Activated CD4-positive, CD25-positive, alpha-beta regulatory T cell treated with anti-CD3 and anti-CD28 coated beads, Interleukin-2, amount 50 U/mL, for 16 hours (primary cell): ENCODE measurements around the gene LONP2.
"Not testable (repeated sequence)": the region's sequence is repeated elsewhere in the genome, so short reads cannot be mapped to it uniquely, and the experiment has no call there.

Experiments used
- DNase-seq: peaks from one replicate; pipeline ENCODE4 v3.0.0-alpha.2; 2020; ENCODE audit warnings: low read depth, low spot score

Gene LONP2

DNA sequence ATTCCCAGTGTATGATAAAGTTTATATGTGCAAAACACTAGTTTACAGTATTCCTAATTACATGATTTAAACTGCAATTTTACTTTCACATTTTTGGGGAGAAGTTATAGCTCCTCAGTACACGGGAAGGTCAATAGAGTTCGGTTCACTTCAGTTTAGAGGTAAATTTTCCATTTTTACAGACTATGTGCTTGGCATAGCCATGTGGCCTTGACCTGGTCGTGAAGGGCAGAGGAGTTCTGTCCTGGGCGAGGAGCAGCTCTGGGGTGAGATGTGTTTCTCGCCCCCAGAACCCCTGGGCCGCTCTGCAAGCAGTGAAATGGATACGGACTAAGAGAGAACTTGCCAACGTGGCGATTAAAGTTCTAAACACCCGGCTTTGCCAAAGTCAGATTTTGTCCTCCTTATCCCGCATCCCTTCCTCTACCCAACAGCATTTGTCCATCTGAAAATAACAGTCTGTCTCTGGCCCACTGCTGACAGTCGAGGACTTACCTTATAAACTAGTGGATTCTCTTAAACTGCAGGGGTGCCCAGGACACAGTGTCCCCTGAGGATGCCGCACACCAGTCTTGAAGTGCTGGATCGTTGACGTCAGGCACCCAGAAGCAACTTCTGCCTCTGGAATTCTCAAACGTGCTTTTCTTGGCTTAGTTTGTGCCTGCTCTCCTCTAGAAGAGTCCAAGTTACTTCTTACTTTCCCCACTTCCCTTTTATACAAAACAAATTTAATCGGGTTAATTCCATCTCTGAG lies 142.6 kb downstream of the LONP2 start:
- no peak for DNase-seq

DNA sequence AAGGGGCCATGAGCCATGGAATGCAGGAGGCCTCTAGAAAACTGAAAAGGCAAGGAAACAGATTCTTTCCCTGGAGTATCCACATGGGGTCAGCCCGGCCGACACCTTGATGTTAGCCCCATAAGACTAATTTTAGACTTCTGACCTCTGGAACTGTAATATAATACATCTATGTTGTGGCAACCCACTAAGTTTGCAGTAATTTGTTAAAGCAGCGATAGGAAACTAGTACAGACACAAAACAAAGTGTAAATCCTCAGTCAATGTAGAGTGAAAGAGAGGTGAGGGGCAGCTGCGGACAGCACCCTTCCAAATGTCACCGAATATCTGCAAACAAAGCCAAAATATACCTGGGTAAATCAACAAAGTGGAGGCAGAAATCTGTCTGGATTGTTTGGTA lies 148.3 kb downstream of the LONP2 start:
- no peak for DNase-seq

DNA sequence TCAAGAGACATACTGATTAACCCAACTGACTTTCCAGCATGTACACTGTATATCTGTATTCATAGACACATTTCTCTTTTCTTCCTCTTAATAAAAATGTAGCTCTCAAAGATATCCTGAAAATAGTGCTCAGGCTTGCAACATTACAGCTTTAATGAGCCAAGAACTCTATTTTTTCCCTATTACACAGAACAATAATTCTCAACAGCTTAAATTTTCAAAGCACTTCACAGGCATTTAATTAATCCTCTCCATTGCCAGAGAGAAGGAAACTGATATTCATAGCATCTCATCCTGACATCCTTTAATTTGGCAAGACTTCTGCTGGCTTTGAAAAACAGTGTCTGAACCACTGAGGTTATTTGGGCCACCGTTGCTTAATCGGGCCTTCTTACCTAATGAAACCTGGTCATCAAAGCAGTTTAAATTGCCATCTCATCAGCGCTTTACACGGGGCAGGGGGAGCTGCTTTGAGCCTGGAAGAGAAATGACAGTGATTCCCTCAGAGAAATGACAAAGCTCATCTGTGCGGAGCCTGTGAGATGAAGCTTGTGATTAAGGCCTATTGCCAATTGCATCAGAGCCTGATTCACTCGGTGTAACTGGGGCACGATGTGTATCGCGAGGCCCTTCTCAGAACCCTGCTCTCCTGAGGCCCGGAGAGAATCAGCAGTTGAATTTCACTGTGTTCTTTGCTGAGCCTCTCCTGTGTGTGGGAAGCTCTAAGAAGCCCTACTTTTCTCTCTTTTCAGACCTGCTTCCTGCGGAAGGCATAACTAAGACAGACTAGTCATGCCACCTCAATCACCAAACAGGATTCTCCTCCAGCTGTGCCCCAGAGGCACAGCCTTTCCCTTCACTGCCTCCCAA lies 149.6 kb downstream of the LONP2 start:
- no peak for DNase-seq

DNA sequence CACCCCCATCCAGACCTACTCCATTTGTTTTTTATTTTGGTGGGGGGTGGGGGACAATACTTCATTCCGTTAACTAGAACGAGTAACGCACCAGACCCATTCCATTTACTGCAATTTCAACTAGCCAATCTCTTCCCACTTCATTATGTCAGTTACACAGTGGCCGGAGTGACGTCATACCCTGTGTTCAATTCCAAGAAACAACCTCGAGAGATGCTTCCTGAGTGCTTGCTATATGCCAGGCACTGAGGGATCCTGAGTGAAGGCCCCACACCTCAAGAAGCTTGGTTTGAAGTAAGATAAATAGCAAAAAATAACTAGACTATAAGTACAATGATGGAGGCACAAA lies 150.2 kb downstream of the LONP2 start:
- no peak for DNase-seq

DNA sequence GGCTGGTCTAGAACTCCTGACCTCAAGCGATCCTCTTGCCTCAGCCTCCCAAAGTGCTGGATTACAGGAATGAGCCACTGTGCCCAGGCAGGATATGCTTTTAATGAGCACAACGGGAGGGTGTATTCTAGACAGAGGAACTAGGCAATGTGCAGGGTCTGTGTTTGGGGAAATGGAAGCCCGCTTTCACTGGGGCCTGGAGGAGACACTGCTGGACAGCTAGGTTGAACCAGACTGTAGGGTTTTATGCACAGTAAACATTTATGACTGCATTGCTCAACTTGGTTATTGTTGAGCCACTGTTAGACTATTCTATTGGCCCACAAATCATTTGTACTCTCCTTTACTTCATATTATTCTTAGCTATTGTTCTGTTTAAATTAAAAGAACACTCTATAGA lies 151.3 kb downstream of the LONP2 start:
- no peak for DNase-seq

DNA sequence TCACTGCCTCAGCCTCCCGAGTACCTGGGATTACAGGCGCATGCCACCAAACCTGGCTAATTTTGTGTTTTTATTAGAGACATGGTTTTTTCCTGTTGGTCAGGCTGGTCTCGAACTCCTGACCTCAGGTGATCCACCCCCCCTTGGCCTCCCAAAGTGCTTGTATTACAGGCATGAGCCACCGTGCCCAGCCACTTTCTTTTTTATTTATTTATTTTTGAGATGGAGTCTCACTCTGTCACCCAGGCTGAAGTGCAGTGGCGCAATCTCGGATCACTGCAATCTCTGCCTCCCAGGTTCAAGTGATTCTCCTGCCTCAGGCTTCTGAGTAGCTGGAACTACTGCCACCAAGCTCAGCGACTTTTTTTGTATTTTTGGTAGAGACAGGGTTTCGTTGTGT lies 158.4 kb downstream of the LONP2 start:
- DNase-seq, result not testable (repeated sequence)

DNA sequence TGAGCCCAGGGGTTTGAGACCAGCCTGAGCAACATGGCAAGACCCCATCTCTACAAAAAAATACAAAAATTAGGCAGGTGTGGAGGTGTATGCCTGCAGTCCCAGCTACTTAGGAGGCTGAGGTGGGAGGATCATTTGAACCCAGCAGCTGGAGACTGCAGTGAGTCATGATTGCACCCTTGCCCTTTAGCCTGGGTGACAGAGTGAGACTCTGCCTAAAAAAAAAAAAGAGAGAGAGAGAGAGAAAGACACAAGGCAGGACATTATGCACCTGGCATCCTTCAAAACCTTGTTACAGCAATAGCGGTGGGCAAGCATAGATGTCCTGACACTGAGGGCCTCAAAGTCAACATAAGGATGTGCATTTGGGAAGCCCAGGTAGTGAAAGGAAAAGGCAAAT lies 161.1 kb downstream of the LONP2 start:
- no peak for DNase-seq

DNA sequence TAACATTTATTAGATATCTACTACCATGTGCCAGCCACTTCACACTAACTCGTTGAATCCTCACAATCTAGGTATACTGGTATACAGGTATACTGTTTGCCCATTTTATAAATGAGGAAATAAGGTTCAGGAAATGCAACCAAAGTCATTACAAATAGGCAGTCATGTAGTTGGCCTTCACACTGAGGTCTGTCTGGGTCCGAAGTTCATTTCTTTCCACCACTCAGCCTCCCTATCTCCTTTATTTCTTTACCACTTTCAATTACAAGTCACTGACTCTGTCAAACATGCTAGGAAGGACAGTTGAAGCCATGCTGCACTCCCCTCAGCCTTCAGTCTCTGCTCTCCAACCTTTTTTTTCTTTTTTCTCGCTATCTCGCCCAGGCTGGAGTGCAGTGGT lies 161.8 kb downstream of the LONP2 start:
- no peak for DNase-seq
